Hypothalamus (tissue), 51 donors: ENCODE data around the gene LAMA1.

ENCODE experiments used
- DNase-seq, 51 donors: peaks; one replicate each; lab custom pipeline; 2025; lab: John Stamatoyannopoulos, UW

LAMA1 gene

DNA sequence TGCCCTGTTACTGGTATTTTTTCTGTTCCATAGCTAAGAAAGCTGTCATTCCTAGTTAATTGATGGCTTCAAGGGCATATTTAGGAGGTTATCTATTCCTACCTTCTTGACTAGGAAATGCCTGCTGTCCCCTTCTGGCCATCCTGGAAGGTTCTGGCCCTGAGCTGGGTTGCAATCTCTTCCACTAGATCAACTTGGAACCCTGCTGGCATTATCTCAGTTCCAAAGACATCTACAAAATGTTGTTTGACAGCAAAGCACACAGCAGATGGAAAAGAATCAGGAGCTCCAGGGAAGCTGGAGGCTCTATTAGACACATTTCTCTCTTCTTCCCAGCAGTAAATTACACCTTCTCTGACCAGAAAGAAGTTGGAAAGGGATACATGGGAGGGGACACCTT, 196.0 kb downstream of the LAMA1 start:
- no peak for DNase-seq

DNA sequence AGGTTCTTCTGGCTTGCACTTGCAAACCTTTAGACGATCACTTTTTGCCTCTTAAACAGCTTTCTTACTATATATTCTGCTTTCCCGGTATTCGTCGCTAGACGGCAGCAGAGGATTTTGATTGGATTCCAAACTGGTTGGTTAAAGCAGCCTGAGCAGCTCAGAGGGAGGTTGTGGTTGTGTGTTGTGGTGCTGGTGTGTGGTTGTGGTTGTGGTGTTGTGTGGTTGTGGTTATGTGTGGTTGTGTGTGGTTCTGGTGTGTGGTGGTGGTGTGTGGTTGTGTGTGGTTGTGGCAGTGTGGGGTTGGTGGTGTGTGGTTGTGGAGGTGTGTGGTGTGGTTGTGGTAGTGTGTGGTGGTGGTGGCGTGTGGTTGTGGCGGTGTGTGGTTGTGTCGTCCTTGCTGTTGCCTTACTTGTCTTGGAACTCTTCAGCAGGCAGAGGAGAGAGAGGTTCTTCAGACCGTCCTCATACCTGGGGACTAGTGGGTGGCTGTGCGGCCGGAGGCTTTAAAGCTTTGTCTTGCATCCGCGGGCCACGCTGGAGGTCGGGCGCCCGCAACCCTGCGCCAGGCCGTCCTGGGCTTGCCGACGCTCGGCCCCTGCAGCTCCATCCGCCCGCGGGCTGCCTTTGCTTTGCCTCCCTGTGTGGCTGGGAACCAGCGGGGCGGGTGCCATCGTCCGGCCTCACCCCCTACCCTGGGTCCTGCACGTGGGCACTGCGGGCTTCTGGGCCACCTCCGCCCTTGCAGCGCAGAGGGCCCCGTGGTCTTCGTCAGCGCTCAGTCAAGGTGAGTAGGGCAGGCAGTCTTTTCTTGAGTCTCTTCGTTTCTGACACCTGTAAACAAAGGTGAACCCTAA, 197.3 kb downstream of the LAMA1 start:
- DNase-seq = peak in 20 of 51 donors; percentile 1 to 49 (median 9)

DNA sequence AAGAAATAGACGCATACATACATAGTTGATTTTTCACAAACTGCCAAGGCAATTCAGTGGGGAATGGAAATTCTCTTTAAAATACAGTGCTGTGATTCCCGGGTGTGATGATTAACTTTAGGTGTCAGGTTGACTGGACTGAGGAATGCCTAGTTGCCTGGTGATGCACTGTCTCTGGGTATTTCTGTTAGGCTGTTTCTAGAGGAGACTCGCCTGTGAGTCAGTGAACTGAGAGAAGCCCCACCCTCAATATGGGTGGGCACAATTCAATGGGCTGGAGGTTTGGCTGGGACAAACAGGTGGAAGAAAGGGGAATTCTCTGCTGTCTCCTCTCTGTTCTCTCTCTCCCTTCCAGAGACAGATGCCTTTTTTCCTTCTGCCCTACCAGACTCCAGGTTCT, 200.5 kb downstream of the LAMA1 start:
- no peak for DNase-seq

DNA sequence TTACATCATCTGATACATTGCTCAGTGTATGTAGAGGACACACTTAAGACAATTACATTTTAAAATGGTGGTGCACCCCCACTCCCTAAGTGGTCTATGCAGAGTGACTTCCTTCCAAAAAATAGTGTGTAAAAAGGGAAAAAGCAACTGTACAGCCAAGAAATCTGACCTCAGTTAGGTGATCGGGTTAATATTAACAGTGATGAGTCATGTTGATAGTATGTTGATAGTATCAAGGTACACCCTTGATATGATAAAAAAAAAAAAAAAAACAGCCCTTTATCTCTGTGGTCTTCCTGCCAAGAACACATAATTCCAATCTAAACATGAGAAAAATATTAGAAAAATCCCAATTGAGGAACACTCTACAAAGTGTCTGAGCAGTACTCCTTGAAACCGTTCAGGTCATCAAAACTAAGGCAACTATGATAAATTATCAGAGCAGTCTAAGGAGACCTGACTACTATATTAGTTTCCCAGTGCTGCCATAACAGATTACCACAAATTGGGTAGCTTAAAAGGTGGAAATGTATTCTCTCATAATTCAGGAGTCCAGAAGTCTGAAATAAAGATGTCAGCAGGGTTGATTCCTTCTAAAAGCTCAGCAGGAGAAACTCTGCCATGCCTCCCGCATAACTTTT, 216.2 kb downstream of the LAMA1 start:
- DNase-seq = no peak

DNA sequence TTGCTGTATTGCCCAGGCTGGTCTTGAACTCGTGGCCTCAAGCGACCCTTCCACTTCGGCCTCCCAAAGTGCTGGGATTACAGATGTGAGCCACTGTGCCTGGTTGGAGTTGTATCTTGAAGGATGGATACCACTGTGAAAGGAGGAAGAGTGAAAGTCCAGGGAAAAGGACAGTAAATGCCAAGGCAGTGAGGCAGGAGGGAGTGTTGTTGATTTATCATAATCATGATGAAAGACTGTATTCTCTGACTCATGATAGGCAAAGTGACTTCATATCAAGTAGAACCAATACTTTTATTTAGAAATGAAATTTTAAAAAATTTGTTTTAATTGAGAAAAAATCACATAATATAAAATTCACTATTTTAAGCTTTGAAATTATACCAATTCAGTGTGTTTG, 225.8 kb downstream of the LAMA1 start:
- no peak for DNase-seq
